Astrocyte of the spinal cord (primary cell): ENCODE results near the gene MLLT1.
A peak's percentile ranks its signal among the peaks of the same experiment; 100 is the strongest.

Source experiments
- DNase-seq: peaks from one replicate; pipeline ENCODE4 v3.0.0; 2011; ENCODE audit warnings: low read depth, low spot score
- H3K4me3 ChIP-seq: 2 replicates; pipeline ENCODE4 v1.5.1; 2011; ENCODE audit warnings: low read depth, mild to moderate bottlenecking, low read length, moderate library complexity
- in situ Hi-C: cut with HindIII; loops from 2 replicates; pipeline ENCODE4 v1.10.0; 2017; ENCODE audit warnings: low sequenced_read_pairs
- TF ChIP-seq, protein P1 (sequence below): IDR thresholded peaks from 2 replicates; pipeline ENCODE4 v1.5.1; 2012; ENCODE audit warnings: low read depth, mild to moderate bottlenecking, low read length, inconsistent platforms

The MLLT1 gene, protein sequence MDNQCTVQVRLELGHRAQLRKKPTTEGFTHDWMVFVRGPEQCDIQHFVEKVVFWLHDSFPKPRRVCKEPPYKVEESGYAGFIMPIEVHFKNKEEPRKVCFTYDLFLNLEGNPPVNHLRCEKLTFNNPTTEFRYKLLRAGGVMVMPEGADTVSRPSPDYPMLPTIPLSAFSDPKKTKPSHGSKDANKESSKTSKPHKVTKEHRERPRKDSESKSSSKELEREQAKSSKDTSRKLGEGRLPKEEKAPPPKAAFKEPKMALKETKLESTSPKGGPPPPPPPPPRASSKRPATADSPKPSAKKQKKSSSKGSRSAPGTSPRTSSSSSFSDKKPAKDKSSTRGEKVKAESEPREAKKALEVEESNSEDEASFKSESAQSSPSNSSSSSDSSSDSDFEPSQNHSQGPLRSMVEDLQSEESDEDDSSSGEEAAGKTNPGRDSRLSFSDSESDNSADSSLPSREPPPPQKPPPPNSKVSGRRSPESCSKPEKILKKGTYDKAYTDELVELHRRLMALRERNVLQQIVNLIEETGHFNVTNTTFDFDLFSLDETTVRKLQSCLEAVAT

DNA sequence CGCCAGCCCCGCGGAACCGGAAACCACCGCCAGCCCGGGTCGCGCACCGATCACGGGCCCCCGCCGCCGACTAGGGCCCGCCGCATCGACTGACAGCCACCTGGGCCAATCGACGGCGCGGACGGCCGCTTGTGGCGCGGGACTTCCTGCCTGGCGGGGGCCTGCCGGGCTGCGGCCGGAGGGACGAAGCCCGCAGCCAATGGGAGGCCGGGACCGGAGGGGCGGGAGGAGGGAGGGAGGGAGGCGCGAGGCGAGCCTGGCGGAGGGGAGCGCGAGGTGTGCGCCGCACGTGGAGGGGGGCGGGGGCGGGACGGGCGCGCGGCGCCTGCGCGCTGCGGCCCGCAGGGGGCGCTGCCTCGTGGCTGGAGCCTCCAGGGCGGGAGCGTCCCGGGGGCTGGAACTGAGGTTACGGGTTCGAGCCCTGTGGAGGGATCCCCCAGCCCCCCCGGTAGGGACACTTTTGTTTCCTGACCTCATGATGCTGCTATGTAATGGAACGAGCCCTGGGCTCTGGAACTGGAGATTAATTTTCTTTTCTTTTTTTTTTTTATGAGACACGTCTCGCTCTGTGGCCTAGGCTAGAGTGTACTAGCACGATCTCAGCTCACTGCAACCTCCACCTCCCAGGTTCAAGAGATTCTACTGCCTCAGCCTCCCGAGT is at the start of gene MLLT1:
MLLT1 (minus strand) TSS at position 45 of the 661 bp plus-strand sequence. CDS start 191 bp downstream, outside the sequence.
- TF ChIP-seq, protein P1, sequence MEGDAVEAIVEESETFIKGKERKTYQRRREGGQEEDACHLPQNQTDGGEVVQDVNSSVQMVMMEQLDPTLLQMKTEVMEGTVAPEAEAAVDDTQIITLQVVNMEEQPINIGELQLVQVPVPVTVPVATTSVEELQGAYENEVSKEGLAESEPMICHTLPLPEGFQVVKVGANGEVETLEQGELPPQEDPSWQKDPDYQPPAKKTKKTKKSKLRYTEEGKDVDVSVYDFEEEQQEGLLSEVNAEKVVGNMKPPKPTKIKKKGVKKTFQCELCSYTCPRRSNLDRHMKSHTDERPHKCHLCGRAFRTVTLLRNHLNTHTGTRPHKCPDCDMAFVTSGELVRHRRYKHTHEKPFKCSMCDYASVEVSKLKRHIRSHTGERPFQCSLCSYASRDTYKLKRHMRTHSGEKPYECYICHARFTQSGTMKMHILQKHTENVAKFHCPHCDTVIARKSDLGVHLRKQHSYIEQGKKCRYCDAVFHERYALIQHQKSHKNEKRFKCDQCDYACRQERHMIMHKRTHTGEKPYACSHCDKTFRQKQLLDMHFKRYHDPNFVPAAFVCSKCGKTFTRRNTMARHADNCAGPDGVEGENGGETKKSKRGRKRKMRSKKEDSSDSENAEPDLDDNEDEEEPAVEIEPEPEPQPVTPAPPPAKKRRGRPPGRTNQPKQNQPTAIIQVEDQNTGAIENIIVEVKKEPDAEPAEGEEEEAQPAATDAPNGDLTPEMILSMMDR, result peak; percentile 42
- H3K4me3 ChIP-seq, result peak within 1 kb of the TSS; percentile 86
- peak; percentile 97 for DNase-seq
- in situ Hi-C loops, result loop anchor here (10.0 kb wide), 1 partner anchor 55 kb away; no protein-coding TSS in a partner anchor

- in situ Hi-C loops, result no loop called here
Observed at GRCh38 chr19:6326815-6327214, 47.0 kb upstream of the MLLT1 start.

DNA sequence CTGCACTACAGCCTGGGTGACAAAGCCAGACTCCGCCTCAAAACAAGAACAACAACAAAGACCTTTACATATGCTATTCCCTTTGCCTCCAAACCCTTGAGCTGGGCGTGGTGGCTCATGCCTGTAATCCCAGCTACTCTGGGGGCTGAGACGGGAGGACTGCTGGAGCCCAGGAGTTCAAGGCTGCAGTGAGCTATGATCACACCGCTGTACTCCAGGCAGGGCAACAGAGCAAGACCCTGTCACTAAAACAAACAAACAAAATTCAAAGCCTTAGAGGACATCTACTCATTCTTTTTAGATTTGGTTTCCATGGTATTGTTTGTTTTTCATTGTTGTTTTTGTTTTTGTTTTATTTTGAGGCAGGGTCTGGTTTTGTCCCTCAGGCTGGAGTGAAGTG is 45.8 kb upstream of the MLLT1 start:
- in situ Hi-C loops, result no loop called here
- no peak overlapping the region for H3K4me3 ChIP-seq
- no peak for DNase-seq
- TF ChIP-seq, protein P1, result no peak

More at GRCh38 chr19:6326815-6327214, 47.0 kb upstream of the MLLT1 start:
- DNase-seq, result no peak
- no peak overlapping the region for H3K4me3 ChIP-seq
- TF ChIP-seq, protein P1, result no peak

DNA sequence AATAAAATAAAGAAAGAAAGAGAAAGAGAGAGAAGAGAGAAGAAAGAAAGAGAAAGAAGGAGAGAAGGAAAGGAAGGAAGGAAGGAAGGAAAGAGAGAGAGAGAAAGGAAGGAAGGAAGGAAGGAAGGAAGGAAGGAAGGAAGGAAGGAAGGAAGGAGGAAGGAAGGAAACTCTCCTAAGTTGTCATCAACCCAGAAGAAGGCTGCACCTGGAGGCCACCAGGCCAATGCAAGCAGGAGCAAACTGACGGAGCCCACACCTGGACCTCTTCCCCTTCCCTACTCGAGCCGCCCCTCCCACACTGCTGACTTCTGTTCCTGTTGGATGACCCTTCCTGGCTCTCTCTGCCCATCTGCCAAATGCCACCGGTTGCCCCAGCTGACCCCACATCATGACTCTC is 45.0 kb upstream of the MLLT1 start:
- no peak overlapping the region for H3K4me3 ChIP-seq
- no peak for DNase-seq
- TF ChIP-seq, protein P1, result no peak
- in situ Hi-C loops, result no loop called here

GRCh38 chr19:6322284-6322683 is 42.5 kb upstream of the MLLT1 start:
- no peak for DNase-seq
- TF ChIP-seq, protein P1, result no peak
- no peak overlapping the region for H3K4me3 ChIP-seq
- in situ Hi-C loops, result no loop called here

GRCh38 chr19:6319376-6319775 is 39.6 kb upstream of the MLLT1 start:
- no peak overlapping the region for H3K4me3 ChIP-seq
- in situ Hi-C loops, result no loop called here
- TF ChIP-seq, protein P1, result no peak
- no peak for DNase-seq
